Measurements from ENCODE around the gene TMEM214. TPM values are rescaled to one million over a fixed set of nuclear protein-coding genes. Genes with fewer than 3 reads are reported as not detected.

TMEM214 gene
- total RNA-seq, 6 experiments from 2014 or later, result 119 to 162 (median 144) TPM

GRCh38 chr2:27049422-27050280 is 16.9 kb downstream of the TMEM214 start:
- Mint-ChIP-seq H3K27me3 (ENCODE audit: insufficient read depth) (peaks cover 14% of the 10 kb centered on the region), H3K4me3 (peak overlapping the region; percentile 97)

DNA sequence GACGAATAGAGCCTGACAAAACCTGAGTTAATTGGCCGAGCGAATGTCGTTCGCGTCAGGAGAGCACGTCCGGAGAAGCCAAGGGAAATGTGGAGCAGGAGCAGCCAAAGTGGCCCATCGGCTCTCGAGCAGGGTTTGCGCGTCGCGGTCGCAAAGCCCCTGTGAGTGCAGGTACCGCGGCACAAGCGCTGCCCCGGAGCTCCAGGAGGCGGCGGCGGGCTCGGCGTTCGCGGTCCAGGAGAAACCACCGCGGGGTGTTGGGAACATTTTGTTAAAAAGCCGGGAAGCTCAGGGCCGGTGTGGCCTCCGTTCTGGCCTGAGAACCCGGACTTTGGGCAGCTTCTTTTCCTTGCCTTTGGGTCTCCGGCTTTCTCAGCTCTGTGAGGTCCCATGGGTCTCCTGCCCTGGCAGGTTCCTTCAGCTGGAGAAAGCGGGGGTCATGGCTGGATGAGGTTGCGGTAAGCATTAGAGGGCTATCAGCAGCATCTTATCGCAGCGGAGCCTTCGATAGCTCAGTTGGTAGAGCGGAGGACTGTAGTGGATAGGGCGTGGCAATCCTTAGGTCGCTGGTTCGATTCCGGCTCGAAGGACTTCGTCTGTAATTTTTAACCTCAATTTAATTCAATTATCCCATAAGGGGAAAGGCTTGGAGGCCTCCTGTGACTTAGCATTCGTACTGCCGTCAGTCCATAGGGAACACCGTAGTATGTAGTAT is 17.7 kb downstream of the TMEM214 start:
- TF ChIP-seq, protein P1, sequence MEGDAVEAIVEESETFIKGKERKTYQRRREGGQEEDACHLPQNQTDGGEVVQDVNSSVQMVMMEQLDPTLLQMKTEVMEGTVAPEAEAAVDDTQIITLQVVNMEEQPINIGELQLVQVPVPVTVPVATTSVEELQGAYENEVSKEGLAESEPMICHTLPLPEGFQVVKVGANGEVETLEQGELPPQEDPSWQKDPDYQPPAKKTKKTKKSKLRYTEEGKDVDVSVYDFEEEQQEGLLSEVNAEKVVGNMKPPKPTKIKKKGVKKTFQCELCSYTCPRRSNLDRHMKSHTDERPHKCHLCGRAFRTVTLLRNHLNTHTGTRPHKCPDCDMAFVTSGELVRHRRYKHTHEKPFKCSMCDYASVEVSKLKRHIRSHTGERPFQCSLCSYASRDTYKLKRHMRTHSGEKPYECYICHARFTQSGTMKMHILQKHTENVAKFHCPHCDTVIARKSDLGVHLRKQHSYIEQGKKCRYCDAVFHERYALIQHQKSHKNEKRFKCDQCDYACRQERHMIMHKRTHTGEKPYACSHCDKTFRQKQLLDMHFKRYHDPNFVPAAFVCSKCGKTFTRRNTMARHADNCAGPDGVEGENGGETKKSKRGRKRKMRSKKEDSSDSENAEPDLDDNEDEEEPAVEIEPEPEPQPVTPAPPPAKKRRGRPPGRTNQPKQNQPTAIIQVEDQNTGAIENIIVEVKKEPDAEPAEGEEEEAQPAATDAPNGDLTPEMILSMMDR (IDR thresholded peaks at IDR 0.05), result peak; percentile 61
- peak overlapping the region; percentile 97 for H3K4me3 Mint-ChIP-seq
- peak; percentile 96 for DNase-seq

More at GRCh38 chr2:27049422-27050280, 16.9 kb downstream of the TMEM214 start:
- Mint-ChIP-seq H3K9me3 (peaks cover 13% of the 10 kb centered on the region), H3K27ac (peak overlapping the region; percentile 98), H3K36me3 (ENCODE audit: low read depth) (peaks cover 19% of the 10 kb centered on the region), H3K4me1 (ENCODE audit: low read depth) (peaks cover 31% of the 10 kb centered on the region)
- DNase-seq, result no peak
- TF ChIP-seq, protein P1 (IDR thresholded peaks at IDR 0.05), result no peak

DNA sequence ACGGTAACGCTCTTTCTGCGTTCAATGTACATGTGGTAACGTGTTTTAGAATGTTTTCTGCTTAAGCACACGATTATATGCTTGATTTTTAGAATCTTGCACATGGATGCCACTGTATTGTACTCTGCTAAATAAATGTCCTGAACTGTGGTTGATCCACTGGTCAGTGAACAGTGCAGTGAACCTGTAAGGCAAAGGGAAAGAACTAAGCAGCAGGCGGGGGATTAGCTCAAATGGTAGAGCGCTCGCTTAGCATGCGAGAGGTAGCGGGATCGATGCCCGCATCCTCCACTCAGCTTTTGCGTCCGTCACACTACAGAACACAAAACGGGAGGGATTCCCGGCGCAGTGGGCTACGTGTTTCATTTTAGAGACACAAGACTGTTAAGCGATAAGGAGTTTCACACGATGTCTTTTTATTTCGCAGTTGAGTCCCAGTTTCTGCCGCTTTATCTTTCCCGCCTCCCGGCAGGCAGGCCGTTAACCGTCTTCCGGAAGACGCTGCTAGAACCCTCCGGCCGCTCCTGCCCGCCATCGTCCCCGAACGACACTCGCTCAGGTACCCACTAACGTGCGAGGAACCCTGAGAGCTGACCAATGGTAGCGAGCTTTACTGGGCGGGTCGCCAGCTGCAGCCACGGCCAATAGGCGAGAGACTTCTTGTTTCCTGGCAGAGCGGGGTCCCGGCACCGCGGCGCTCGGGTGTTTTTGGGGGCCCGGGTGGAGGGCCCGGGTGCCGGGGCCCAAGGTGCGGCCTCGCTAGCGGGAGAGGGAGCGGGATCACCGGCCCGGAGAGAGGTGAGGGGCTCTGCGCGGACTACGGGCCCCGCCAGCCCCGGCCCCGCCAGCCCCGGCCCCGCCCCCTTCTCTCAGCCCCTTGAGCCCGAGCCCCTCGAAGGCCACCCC is 18.5 kb downstream of the TMEM214 start, which contains the start of gene AGBL5:
Gene AGBL5, plus strand, starts transcription at position 673 of the 906 bp plus-strand sequence. CDS start 1,291 bp downstream, outside the sequence.
- peak within 1 kb of the TSS; percentile 97 for H3K4me3 Mint-ChIP-seq
- peaks cover 31% of the 10 kb centered on the region for H3K4me1 Mint-ChIP-seq (ENCODE audit: low read depth)
- peaks cover 13% of the 10 kb centered on the region for H3K9me3 Mint-ChIP-seq
- DNase-seq, result peak; percentile 90
- peak within 1 kb of the TSS; percentile 98 for H3K27ac Mint-ChIP-seq
- peaks cover 28% of the 10 kb centered on the region for H3K36me3 Mint-ChIP-seq (ENCODE audit: low read depth)
- TF ChIP-seq, protein P1 (IDR thresholded peaks at IDR 0.05), result no peak
- peaks cover 14% of the 10 kb centered on the region for H3K27me3 Mint-ChIP-seq (ENCODE audit: insufficient read depth)

More for the DNA sequence above, 17.7 kb downstream of the TMEM214 start:
- H3K4me1 Mint-ChIP-seq (ENCODE audit: low read depth), result peaks cover 31% of the 10 kb centered on the region
- peaks cover 24% of the 10 kb centered on the region for H3K36me3 Mint-ChIP-seq (ENCODE audit: low read depth)
- peak overlapping the region; percentile 98 for H3K27ac Mint-ChIP-seq
- H3K9me3 Mint-ChIP-seq, result peaks cover 13% of the 10 kb centered on the region
- H3K27me3 Mint-ChIP-seq (ENCODE audit: insufficient read depth), result peaks cover 14% of the 10 kb centered on the region

DNA sequence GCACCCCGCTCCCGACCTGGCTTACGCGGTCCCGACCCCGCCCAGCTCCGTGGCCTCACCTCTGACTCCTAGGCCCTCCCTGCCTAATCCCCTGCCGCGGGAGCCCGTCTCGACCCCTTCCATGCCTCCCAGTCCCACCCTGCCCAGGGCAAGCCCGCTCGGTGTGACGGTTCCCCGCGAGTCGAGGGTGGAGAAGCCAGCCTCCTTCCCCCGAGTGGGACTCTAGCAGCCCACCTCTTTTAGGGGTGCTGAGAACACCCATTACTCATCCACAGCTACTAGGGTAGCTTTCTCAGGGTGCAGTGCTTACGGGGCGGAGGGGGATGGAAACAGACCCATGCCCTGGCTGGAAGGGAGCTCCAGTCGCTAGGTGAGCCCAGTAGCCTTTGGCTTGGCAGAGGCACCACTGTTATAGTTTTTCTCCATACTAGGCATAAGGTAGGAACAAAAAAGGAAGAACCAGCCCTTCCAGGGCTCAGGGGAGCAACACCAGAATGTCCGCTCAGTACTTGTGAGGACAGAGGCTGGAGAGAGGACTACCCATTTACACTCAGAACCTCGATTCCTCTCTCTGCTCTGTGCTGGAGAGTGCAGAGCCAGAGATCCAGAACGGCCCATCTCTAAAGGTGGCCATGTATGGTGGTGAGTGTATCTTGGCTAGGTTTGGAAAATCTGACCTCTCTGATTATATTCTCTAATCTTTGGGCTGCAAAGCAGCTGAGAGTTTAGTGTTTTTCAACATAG is 19.3 kb downstream of the TMEM214 start:
- H3K4me1 Mint-ChIP-seq (ENCODE audit: low read depth), result peaks cover 31% of the 10 kb centered on the region
- TF ChIP-seq, protein P1 (IDR thresholded peaks at IDR 0.05), result no peak
- H3K4me3 Mint-ChIP-seq, result peak overlapping the region; percentile 97
- peaks cover 13% of the 10 kb centered on the region for H3K9me3 Mint-ChIP-seq
- H3K36me3 Mint-ChIP-seq (ENCODE audit: low read depth), result peaks cover 28% of the 10 kb centered on the region
- peak; percentile 16 for DNase-seq
- peaks cover 14% of the 10 kb centered on the region for H3K27me3 Mint-ChIP-seq (ENCODE audit: insufficient read depth)
- peak overlapping the region; percentile 84 for H3K27ac Mint-ChIP-seq

Data from HFFc6 (cell line).